DMS53 treated with DMSO at 0.1 percent for 48 hours (cell line): ENCODE data around the gene COIL.

Experiments used
- DNase-seq: peaks from one replicate; lab custom pipeline; 2025; ENCODE audit not compliant: unreplicated experiment; lab: John Stamatoyannopoulos, UW

The COIL gene

GRCh38 chr17:56936697-56937322 is 24.0 kb downstream of the COIL start:
- no peak for DNase-seq

DNA sequence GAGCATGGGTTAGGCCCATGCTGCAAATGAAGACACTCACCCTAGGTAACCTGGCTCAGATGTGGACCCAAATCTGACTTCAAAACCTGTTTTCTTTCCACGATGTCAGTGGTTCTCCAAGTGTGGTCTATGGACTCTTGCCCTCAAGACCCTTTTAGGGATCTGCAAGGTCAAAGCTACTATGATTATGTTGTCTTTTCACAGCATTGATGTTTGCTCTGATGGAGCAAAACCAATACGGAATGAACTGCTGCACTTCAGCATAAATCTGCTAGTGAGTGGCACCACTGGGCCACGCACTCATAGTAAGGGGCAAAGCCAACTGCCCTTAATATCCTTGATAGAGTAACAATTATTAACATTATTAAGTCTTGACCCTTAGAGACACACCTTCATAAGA is 25.4 kb downstream of the COIL start:
- DNase-seq = no peak

DNA sequence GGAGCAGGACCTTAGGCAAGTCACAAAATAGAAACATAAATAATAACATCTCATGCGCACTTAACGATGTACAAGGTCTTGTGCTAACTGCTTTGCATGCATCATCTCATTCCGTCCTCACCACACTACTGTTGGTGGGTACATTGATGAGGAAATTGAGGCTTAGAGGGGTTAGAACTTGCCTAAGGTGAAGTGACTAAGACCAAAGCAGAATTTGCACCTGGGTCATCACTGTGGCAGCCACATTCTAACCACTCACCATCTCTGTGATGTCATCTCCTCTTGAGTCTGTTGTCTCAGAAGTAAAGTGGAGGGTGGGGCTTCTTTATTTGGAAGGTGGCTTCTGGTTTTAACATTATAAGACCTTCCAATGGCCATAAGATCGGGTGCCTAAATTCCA is 26.6 kb downstream of the COIL start:
- no peak for DNase-seq

DNA sequence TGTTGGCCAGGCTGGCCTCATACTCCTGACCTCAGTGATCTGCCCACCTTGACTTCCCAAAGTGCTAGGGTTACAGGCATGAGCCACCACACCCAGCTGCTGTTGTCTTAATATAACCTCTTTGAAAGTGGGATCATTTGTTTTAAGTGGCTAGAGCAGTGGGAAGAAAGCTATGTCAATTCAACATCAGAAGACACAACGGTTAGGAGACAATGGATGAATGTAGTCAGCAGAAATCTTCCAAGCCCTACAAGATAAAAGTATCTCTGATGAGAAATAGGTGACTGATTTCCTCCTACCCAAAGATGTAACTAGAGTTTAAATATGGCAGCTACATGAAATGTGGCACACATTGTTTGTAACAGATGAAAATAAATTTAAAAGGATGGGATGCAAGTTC is 27.0 kb downstream of the COIL start:
- DNase-seq = no peak

- DNase-seq = no peak
These were observed 27.6 kb downstream of the COIL start for GRCh38 chr17:56933151-56933745.

GRCh38 chr17:56930739-56931337 is 30.0 kb downstream of the COIL start:
- no peak for DNase-seq

- no peak for DNase-seq
These were observed 31.4 kb downstream of the COIL start for GRCh38 chr17:56929362-56929969.

DNA sequence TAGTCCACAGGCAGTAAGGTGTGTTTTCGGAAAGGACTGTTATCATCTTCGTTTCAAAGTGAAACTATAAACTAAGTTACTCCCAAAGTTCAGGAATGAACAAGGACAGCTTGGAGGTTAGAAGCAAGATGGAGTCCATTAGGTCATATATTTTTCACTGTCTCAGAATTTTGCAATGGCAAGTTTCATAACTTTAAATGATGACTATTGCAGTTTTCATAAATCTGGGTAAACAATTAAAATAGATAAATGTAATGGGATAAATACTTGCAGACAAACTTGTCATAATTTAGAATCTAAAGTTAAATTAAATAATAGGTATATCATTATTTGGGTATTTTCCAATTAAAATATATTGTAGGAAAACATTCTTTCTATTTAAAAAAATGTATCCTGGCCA is 32.3 kb downstream of the COIL start:
- DNase-seq = no peak

DNA sequence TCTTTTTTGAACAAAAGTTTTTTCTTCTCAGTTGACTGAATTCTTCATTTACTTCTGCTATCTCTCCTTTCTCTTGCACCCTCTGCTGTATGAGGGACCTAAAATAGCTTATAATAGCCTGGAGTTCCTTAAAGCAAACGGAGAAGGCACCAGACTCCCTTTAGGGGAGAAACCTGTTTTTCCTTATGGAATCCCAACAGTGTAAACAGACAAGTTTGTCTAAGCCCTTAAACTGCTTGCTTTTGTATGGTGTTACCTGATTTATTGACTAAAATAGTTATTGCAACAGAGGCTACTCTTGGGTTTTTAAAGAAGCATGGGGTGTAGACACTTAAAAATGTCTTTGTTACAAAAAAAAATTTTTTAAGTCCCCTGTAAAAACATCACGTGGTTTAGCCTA is 34.1 kb downstream of the COIL start:
- no peak for DNase-seq

GRCh38 chr17:56926270-56926669 is 34.6 kb downstream of the COIL start:
- no peak for DNase-seq

GRCh38 chr17:56925088-56925487 is 35.8 kb downstream of the COIL start:
- DNase-seq = no peak

GRCh38 chr17:56919717-56920116 is 41.1 kb downstream of the COIL start:
- no peak for DNase-seq

DNA sequence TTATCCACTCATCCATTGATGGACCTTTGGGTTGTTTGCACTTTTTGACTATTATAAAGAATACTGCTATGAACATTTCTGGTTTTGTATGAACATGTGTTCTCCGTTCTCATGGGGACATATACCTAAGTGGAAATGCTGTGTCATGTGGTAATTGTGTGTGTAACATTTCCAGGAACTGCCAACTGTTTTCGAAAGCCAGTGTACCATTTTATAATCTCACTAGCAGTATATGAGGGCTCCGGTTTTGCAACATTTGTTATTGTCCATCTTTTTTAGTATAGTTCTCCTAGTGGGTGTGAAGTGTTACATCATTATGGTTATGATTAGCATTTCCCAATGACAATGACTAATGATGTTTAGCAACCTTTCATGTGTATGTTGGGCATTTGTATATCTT is 41.9 kb downstream of the COIL start:
- no peak for DNase-seq

DNA sequence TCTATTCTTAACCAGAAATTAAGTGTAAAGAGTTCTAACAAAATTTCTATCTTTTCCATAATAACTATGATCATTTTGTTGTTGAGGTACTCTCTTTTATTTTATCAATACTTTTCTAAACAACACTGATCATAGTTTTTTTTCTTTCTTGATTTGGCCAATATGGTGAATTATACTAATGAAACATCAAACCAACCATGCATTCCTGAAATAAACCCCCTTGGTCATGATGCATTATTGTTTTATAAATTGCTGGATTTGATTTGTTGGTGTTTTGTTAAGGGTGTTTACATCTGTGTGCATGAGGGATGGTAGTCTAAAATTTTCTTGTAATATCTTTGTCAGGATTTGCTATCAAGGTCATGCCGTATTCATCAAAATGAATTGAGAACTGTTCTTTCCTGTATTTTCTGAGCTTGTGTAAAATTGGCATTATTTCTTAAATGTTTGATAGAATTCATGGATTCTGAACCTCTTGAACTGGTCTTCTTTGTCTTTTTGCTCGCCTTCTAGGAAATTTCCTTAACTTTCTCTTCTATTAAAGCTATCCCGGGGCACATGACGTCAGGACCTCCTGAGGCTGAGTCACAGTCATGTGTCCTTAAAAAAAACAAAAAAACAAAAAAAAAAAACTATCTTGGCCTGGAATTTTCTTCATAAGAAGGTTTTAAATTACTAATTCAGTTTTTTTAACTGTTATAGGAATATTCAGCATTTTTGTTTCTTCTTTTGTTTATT is 43.1 kb downstream of the COIL start:
- no peak for DNase-seq

- no peak for DNase-seq
These were observed 46.1 kb downstream of the COIL start for GRCh38 chr17:56914581-56915273.

GRCh38 chr17:56913867-56914580 is 46.8 kb downstream of the COIL start, which contains the start of gene TRIM25:
Gene TRIM25 (minus strand): TSS chr17:56914049. CDS start chr17:56913988, 61 bp downstream.
- peak; percentile 70 for DNase-seq

- DNase-seq = peak; percentile 20
These were observed 47.4 kb downstream of the COIL start for GRCh38 chr17:56913353-56913866.

- DNase-seq = no peak
These were observed 47.9 kb downstream of the COIL start for GRCh38 chr17:56913000-56913311.

DNA sequence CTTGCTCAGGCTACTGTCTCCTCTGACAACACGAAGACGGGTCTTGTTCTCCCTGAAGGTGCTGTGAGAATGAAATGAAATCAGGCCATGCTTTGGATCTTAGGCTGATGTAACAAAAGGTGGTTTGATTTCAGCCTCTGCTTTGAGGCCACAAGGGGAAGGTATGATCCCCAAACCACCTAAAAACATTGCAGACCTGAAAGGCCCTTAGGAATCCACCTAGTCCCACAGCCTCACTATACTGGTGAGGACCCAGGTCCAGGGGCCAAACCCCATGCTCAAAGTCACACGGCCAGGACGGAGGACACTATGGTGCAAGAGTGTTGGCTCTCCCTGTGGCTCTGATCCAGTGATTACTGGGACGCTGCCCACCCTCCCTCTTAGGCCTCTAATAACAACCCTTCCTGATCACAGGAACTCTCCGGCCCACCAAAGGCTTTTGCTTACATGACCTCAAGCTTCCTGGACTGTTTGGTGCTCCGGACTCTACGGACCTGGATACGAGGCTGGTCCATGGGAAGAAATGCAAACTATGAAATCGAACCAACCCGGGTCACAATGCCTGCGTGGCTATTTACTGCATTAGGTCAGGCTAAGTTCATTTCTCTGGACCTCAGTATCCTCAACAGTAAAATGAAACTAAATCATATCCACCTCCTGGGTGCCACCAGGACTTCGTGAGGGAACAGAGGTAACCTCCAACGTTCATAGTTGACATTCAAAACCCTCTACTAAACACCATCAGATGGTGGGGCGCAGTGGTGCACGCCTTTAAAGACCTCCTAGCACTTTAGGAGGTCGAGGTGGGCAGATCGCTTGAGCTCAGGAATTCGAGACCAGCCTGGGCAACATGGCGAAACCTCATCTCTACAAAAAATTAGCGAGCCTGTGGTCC is 48.5 kb downstream of the COIL start:
- no peak for DNase-seq
